Stimulated activated CD8-positive, alpha-beta memory T cell treated with anti-CD3 and anti-CD28 coated beads, Interleukin-12 subunit alpha, Interleukin-12 subunit beta, amount 100 ng/mL, for 1 hour (primary cell): ENCODE results near the gene ZDHHC14.

ENCODE experiments used
- DNase-seq: peaks from one replicate; pipeline ENCODE4 v3.0.0-alpha.2; 2020; ENCODE audit warnings: low read depth

Gene ZDHHC14

GRCh38 chr6:157627195-157627966, 246.4 kb downstream of the ZDHHC14 start:
- DNase-seq, result no peak

GRCh38 chr6:157628463-157628862, 247.5 kb downstream of the ZDHHC14 start:
- DNase-seq, result no peak

- DNase-seq, result no peak
These were observed 248.2 kb downstream of the ZDHHC14 start for GRCh38 chr6:157629220-157629619.

GRCh38 chr6:157630463-157631080, 249.6 kb downstream of the ZDHHC14 start:
- no peak for DNase-seq

- DNase-seq, result no peak
These were observed 250.4 kb downstream of the ZDHHC14 start for GRCh38 chr6:157631412-157631811.

GRCh38 chr6:157631838-157632614, 251.0 kb downstream of the ZDHHC14 start:
- DNase-seq, result no peak

- DNase-seq, result no peak
These were observed 251.8 kb downstream of the ZDHHC14 start for GRCh38 chr6:157632821-157633220.

- no peak for DNase-seq
These were observed 253.6 kb downstream of the ZDHHC14 start for GRCh38 chr6:157634546-157634945.

GRCh38 chr6:157635388-157636244, 254.6 kb downstream of the ZDHHC14 start:
- DNase-seq, result no peak

- no peak for DNase-seq
These were observed 256.5 kb downstream of the ZDHHC14 start for GRCh38 chr6:157637516-157637915.

- DNase-seq, result no peak
These were observed 257.1 kb downstream of the ZDHHC14 start for GRCh38 chr6:157637941-157638662.

- DNase-seq, result no peak
These were observed 257.8 kb downstream of the ZDHHC14 start for GRCh38 chr6:157638779-157639178.

GRCh38 chr6:157640746-157641451, 259.9 kb downstream of the ZDHHC14 start:
- DNase-seq, result no peak

GRCh38 chr6:157641837-157642236, 260.8 kb downstream of the ZDHHC14 start:
- DNase-seq, result no peak

GRCh38 chr6:157642736-157643135, 261.7 kb downstream of the ZDHHC14 start:
- no peak for DNase-seq

GRCh38 chr6:157644043-157644810, 263.2 kb downstream of the ZDHHC14 start:
- DNase-seq, result no peak

GRCh38 chr6:157645201-157645795, 264.3 kb downstream of the ZDHHC14 start:
- DNase-seq, result no peak

GRCh38 chr6:157646012-157646411, 265.0 kb downstream of the ZDHHC14 start:
- no peak for DNase-seq

- DNase-seq, result no peak
These were observed 266.4 kb downstream of the ZDHHC14 start for GRCh38 chr6:157647261-157647915.
